ENCODE data around the gene BICD2.

The BICD2 gene

DNA sequence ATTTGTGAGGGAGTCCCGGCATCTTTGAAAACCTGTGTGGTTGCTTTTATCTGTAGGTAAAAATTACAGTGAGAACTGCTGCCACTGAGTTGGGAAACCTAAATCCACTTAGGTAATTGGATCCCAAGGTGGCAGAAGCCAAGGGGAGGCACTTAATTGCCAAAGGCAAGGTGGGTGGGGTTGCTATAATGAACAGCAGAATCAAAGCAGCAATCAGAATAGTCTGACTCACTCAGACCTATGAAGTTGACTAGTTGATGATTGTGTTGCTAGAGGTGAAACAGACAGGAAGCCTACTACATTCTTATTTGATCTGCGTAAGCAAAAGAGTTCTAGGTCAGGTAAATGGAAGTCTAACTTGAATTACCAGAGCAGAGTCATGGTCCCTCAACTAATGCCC is 17.3 kb upstream of the BICD2 start:
- Histone ChIP-seq H3K4me2 (ENCODE audit: low read length) (no peak overlapping the region), H3K36me3 (ENCODE audit: control insufficient read depth, low read length) (no peaks in the 10 kb centered on the region), H3K4me3 (ENCODE audit: low read length) (no peak overlapping the region), H3K27me3 (ENCODE audit: control insufficient read depth, low read length) (no peaks in the 10 kb centered on the region), H3K9me2 (replicated peaks; ENCODE audit: control insufficient read depth, low read length) (no peaks in the 10 kb centered on the region), H3K79me2 (ENCODE audit: control insufficient read depth, low read length) (no peaks in the 10 kb centered on the region), H3K9me3 (ENCODE audit: control insufficient read depth, insufficient read depth, low read length) (no peaks in the 10 kb centered on the region), H4K20me1 (ENCODE audit: control insufficient read depth, insufficient read depth, low read depth, low read length) (no peaks in the 10 kb centered on the region), H3F3A (ENCODE audit: control insufficient read depth, insufficient read depth) (no peaks in the 10 kb centered on the region), H3K4me1 (ENCODE audit: control insufficient read depth, low read length) (no peaks in the 10 kb centered on the region), H3K27ac (ENCODE audit: low read depth, low read length) (no peak overlapping the region)
- TF ChIP-seq EZH2phosphoT487 (IDR thresholded peaks at IDR 0.05; ENCODE audit: borderline replicate concordance, low read length): no peak
- no peak for TF ChIP-seq CTCF (IDR thresholded peaks at IDR 0.05; ENCODE audit: low read depth, low read length, poor library complexity, severe bottlenecking)

- no peak overlapping the region for H3K4me2 ChIP-seq (ENCODE audit: low read length)
- no peaks in the 10 kb centered on the region for H4K20me1 ChIP-seq (ENCODE audit: control insufficient read depth, insufficient read depth, low read depth, low read length)
- no peaks in the 10 kb centered on the region for H3K9me2 ChIP-seq (replicated peaks; ENCODE audit: control insufficient read depth, low read length)
- no peaks in the 10 kb centered on the region for H3K4me1 ChIP-seq (ENCODE audit: control insufficient read depth, low read length)
- no peak overlapping the region for H3K4me3 ChIP-seq (ENCODE audit: low read length)
- H3K27ac ChIP-seq (ENCODE audit: low read depth, low read length): no peak overlapping the region
- H3K9me3 ChIP-seq (ENCODE audit: control insufficient read depth, insufficient read depth, low read length): no peaks in the 10 kb centered on the region
- H3K79me2 ChIP-seq (ENCODE audit: control insufficient read depth, low read length): no peaks in the 10 kb centered on the region
- TF ChIP-seq EZH2phosphoT487 (IDR thresholded peaks at IDR 0.05; ENCODE audit: borderline replicate concordance, low read length) (no peak), CTCF (IDR thresholded peaks at IDR 0.05; ENCODE audit: low read depth, low read length, poor library complexity, severe bottlenecking) (no peak)
- no peaks in the 10 kb centered on the region for H3K36me3 ChIP-seq (ENCODE audit: control insufficient read depth, low read length)
- H3F3A ChIP-seq (ENCODE audit: control insufficient read depth, insufficient read depth): no peaks in the 10 kb centered on the region
- H3K27me3 ChIP-seq (ENCODE audit: control insufficient read depth, low read length): no peaks in the 10 kb centered on the region
Measured at GRCh38 chr9:92780206-92780605, 15.6 kb upstream of the BICD2 start.

GRCh38 chr9:92775466-92775865 is 10.8 kb upstream of the BICD2 start:
- H4K20me1 ChIP-seq (ENCODE audit: control insufficient read depth, insufficient read depth, low read depth, low read length): no peaks in the 10 kb centered on the region
- H3K4me1 ChIP-seq (ENCODE audit: control insufficient read depth, low read length): peaks cover 4% of the 10 kb centered on the region
- no peaks in the 10 kb centered on the region for H3K9me2 ChIP-seq (replicated peaks; ENCODE audit: control insufficient read depth, low read length)
- TF ChIP-seq EZH2phosphoT487 (IDR thresholded peaks at IDR 0.05; ENCODE audit: borderline replicate concordance, low read length): no peak
- no peak for TF ChIP-seq CTCF (IDR thresholded peaks at IDR 0.05; ENCODE audit: low read depth, low read length, poor library complexity, severe bottlenecking)
- no peaks in the 10 kb centered on the region for H3K9me3 ChIP-seq (ENCODE audit: control insufficient read depth, insufficient read depth, low read length)
- H3K79me2 ChIP-seq (ENCODE audit: control insufficient read depth, low read length): no peaks in the 10 kb centered on the region
- H3K27ac ChIP-seq (ENCODE audit: low read depth, low read length): no peak overlapping the region
- H3K4me3 ChIP-seq (ENCODE audit: low read length): no peak overlapping the region
- no peak overlapping the region for H3K4me2 ChIP-seq (ENCODE audit: low read length)
- no peaks in the 10 kb centered on the region for H3K36me3 ChIP-seq (ENCODE audit: control insufficient read depth, low read length)
- H3K27me3 ChIP-seq (ENCODE audit: control insufficient read depth, low read length): no peaks in the 10 kb centered on the region; the same call in 1 of the 2 replicates
- no peaks in the 10 kb centered on the region for H3F3A ChIP-seq (ENCODE audit: control insufficient read depth, insufficient read depth)

GRCh38 chr9:92774274-92774673 is 9.6 kb upstream of the BICD2 start:
- Histone ChIP-seq H3K9me2 (replicated peaks; ENCODE audit: control insufficient read depth, low read length) (no peaks in the 10 kb centered on the region), H3K79me2 (ENCODE audit: control insufficient read depth, low read length) (no peaks in the 10 kb centered on the region), H3F3A (ENCODE audit: control insufficient read depth, insufficient read depth) (no peaks in the 10 kb centered on the region), H4K20me1 (ENCODE audit: control insufficient read depth, insufficient read depth, low read depth, low read length) (no peaks in the 10 kb centered on the region), H3K27me3 (ENCODE audit: control insufficient read depth, low read length) (no peaks in the 10 kb centered on the region; the same call in 1 of the 2 replicates), H3K9me3 (ENCODE audit: control insufficient read depth, insufficient read depth, low read length) (no peaks in the 10 kb centered on the region), H3K36me3 (ENCODE audit: control insufficient read depth, low read length) (no peaks in the 10 kb centered on the region), H3K4me3 (ENCODE audit: low read length) (no peak overlapping the region), H3K4me1 (ENCODE audit: control insufficient read depth, low read length) (peaks cover 10% of the 10 kb centered on the region), H3K4me2 (ENCODE audit: low read length) (no peak overlapping the region), H3K27ac (ENCODE audit: low read depth, low read length) (no peak overlapping the region)
- TF ChIP-seq CTCF (IDR thresholded peaks at IDR 0.05; ENCODE audit: low read depth, low read length, poor library complexity, severe bottlenecking) (no peak), EZH2phosphoT487 (IDR thresholded peaks at IDR 0.05; ENCODE audit: borderline replicate concordance, low read length) (no peak)
